NCI-H2196 treated with DMSO at 0.1 percent for 48 hours (cell line): ENCODE measurements around the gene SLC5A7.

Experiments
- DNase-seq: peaks from one replicate; lab custom pipeline; 2025; ENCODE audit not compliant: unreplicated experiment; lab: John Stamatoyannopoulos, UW

SLC5A7 gene

GRCh38 chr2:107986278-107987217, at the start of gene SLC5A7:
Gene SLC5A7 (plus strand): TSS chr2:107986524. CDS start chr2:107988156, 1,632 bp downstream.
- DNase-seq = no peak

GRCh38 chr2:107961395-107961794, 24.9 kb upstream of the SLC5A7 start:
- DNase-seq = no peak

DNA sequence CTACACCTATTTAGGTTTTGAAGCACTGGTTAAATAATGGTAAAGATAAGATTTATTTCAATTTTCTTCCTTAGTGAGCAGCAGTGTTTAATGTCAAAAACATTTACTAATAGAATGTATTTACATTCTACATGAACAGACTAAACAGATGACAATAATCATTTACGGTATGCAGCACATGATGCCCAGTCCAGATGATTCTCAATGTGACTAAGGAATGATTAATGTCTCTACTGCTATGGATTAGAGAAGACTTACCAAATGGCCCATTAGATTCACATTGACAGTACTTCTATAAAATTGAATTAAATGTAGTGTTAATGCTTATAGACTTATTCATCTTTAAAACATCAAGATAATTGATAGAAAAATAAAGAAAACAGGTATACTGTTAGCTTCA, 22.1 kb upstream of the SLC5A7 start:
- DNase-seq = no peak

DNA sequence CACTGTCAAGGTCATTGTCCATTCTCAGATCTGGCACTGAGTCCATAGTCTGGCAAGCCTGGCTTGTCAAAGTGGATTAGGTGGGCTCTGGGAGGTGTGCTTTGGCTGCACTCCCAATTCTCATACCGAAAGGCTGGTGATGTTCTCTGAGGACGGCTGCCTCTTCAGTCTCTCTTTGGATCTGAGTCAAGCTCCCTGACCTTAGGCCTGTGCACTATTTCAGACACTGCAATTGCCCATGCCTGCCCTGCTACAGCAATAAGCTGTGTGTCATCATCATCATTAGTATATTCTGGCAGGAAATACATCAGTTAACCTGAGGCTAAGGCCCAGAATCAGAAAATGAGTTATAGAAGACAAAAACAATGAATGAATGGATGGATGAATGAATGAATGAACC, 1.6 kb upstream of the SLC5A7 start:
- no peak for DNase-seq

GRCh38 chr2:107988108-107988507, 1.8 kb downstream of the SLC5A7 start:
- no peak for DNase-seq

- no peak for DNase-seq
These were observed 3.1 kb downstream of the SLC5A7 start for GRCh38 chr2:107989445-107989844.

DNA sequence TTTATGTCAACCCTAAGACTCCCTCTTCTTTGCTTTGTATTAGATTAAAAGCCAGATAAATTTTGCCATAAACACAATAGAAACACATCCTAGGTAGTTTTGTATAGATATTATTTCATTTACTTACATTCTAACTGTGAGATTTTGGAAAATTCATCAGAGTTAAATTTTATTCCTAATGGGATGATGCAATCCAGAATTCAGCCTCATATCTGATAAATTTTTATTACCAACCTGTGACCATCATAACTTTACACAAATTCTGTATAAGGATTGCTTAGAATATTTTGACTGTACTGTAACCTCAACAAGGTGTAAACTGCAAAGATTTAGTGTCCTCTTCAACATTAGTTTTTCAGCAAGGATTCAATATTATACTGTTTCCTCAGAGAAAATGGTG, 4.4 kb downstream of the SLC5A7 start:
- DNase-seq = no peak

GRCh38 chr2:107992069-107992468, 5.7 kb downstream of the SLC5A7 start:
- no peak for DNase-seq

DNA sequence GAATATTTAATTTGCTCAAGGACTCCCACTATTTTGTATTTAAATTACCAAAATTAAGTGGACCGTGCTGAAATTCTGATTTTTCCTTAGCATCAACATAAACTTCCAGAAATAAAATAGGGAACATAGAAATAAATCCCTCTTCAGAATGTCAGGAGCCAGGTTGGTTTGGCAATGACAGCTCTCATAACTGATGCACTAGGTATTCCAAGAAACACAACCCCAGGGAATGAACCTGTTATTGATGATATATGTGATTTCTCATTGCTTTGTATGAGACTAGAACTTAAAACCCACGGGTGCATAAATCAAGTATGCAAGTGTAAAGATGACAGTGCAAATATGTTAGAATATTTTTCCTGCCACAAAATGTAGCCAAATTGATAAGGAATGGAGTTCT, 12.8 kb downstream of the SLC5A7 start:
- DNase-seq = no peak

DNA sequence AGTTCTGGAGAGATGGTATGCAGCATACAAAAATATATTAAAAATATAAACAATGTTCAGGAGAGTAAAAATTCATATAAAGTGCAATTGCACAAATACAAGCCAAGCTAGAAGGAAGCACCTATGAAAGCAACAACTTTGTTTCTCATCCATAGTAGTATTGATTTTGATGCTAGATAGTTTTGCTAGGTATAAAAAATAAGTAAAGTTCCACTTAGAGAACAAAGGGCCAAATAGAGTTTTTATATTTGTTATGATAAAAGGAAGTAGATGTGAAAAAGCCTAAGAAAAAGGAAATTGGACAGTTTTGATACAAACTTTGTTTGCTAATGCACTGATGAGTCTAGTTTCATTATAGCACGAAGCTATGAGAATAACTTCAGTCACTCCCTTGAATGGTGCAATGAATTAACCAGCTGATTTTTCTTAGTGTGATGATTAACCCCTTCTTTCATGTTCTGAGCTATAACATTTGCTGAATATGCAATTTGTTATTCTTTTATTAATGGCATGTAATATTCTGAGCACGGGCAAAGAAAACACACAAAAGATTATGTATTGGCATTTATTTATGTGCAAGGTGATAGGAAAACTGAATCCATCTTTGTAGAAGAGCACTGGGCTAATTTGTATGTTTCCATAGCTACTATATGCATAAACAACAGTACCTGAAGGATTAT, 24.7 kb downstream of the SLC5A7 start:
- no peak for DNase-seq

DNA sequence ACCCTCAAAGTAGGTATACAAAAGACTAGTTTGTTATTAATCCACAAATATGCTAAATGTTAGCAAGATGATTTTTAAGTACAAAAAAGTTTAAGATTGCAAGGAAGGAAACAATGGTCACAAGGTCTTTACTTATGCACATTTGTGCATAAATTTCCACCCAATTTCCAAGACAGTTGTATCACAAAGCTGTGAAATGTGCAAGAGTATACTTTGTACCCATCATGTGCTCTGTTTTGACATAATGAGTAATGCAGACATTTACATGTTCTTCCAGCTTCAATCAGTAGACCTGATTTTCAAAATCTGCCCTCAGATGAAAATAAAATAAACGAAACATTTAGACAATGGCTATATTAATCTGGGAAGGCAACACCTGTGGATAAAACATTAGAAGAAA, 27.0 kb downstream of the SLC5A7 start:
- no peak for DNase-seq

- DNase-seq = no peak
These were observed 36.3 kb downstream of the SLC5A7 start for GRCh38 chr2:108022628-108023027.

GRCh38 chr2:108023776-108024175, 37.5 kb downstream of the SLC5A7 start:
- DNase-seq = no peak

DNA sequence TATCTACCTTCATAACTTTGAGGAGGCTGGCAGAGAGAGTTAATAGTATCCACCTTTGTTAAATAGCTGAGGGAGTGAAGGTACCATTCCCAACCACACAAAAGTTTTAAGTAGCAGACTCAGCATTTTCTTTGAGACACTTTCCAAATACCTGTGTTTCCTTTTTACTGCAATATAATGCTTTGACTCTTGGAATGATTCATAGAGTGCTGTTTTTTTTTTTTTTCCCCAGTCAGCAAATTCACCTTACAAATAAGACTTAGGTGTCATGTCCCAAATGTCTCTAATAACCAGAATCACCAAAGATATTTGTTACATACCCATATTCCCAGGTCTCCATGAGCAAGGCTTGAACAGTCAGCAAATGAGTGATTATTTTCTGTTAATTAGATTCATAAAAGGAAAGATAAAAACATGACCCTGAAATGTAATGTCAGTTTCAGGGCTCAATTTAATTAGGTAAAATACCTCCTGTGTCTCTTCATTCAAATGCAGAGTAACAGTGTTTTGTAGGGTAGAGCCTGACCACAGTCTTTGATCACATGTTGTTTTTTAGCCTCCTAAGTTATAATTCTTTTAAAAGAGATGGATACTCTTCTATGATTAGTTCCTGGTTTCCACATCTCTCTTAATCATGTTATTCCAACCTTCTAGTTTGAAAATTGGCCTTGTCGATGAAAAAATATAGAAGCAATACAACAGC, 39.9 kb downstream of the SLC5A7 start:
- DNase-seq = no peak

- no peak for DNase-seq
These were observed 43.2 kb downstream of the SLC5A7 start for GRCh38 chr2:108029496-108029895.

DNA sequence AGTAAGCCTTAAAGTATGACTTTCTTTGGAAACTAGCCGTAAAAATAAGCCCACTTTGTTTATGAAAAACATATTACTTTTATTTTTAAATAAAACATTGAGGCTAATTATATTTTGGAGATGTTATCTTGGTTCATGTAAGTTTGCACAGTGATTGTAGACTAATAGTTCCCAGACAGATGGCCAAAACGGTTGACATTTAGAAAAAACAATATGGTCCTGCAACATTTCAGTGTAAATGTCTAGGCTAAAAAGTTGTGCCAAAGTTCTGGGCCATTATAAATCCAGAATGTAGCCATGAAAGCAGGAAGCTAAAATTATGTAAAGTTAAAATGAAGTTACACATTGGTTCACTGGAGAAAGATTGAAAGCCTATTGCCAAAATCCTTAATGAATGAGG, 43.6 kb downstream of the SLC5A7 start:
- no peak for DNase-seq

DNA sequence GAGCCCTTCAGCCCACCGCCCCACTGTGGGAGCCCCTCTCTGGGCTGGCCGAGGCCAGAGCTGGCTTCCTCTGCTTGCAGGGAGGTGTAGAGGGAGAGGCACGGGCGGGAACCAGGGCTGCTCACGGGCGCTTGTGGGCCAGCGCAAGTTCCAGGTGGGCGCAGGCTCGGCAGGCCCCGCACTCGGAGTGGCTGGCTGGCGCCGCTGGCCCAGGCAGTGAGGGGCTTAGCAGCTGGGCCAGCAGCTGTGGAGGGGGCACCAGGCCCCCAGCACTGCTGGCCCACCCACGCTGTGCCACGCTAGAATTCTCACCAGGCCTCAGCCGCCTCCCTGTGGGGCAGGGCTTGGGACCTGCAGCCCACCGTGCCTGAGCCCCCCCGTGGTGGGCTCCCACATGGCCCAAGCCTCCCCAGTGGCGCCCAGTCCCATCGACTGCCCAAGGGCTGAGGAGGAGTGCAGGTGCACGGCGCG, 45.2 kb downstream of the SLC5A7 start:
- no peak for DNase-seq

- DNase-seq = no peak
These were observed 48.5 kb downstream of the SLC5A7 start for GRCh38 chr2:108034843-108035242.

DNA sequence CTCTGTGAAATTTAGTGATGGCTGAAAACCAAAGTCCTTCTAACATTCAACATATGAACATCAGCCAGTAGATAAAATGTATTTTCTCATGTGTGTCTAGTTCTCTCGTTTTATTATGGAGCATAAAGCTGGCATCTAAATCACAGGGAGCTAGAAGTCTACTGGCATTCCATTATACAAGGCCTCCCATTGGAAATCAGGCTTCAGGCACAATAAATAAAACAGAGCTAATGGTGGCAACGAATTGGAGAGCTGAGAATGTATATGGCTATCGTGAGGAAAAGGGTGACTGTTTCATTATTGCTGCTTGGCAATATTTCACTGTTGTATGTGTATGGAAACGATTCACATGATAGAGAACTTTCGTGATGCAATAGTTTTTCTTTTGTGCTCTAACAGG, 62.4 kb downstream of the SLC5A7 start:
- no peak for DNase-seq

- no peak for DNase-seq
These were observed 72.3 kb downstream of the SLC5A7 start for GRCh38 chr2:108058576-108059137.

DNA sequence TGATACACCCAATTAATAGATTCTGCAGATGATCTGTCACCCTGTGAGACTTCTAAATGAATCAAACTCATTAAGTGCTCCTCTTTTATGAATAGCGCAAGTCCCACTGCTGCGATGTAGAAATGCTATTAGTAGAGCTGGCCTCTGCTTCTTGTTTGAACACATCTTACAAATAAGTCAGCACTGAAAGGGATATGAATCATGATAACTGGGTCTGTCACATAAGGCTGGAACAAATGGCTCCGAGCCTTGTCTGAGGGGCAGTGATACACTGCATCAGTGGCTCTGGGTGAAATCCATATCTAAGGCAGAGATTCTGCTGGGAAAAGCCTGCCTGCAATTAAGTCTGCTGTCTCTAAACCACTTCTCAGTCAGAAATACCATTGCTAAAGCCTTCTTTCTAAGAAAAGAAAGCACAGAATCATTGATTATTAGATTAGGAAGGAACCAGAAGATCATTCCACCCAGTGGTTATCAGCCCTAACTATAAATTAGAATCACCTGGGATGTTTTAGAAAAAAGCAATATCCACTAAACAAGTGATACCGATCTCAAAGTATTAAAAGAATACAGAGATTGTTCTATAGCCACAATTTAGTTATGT, 75.2 kb downstream of the SLC5A7 start:
- DNase-seq = no peak
